Ectodermal cell (in vitro differentiated cells): Measurements from ENCODE around the gene PTPN21.

ENCODE experiments used
- H3K27ac ChIP-seq: 2 replicates; pipeline ENCODE4 v1.7.0; 2013; ENCODE audit warnings: mild to moderate bottlenecking, low read depth, low read length; ENCODE audit not compliant: insufficient read depth, poor library complexity, severe bottlenecking
- H3K27me3 ChIP-seq: 2 replicates; pipeline ENCODE4 v1.7.0; 2013; ENCODE audit warnings: mild to moderate bottlenecking, low read length; ENCODE audit not compliant: insufficient read depth, control insufficient read depth, poor library complexity, severe bottlenecking
- H3K36me3 ChIP-seq: one replicate; pipeline ENCODE4 v1.7.0; 2013; ENCODE audit warnings: low read length; ENCODE audit not compliant: control insufficient read depth, insufficient read depth
- H3K4me1 ChIP-seq: one replicate; pipeline ENCODE4 v1.7.0; 2013; ENCODE audit warnings: low read length; ENCODE audit not compliant: control insufficient read depth, insufficient read depth
- H3K4me3 ChIP-seq: 2 replicates; pipeline ENCODE4 v1.7.0; 2013; ENCODE audit warnings: low read depth, low read length, control low read depth; ENCODE audit not compliant: insufficient read depth
- H3K9me3 ChIP-seq: 2 replicates; pipeline ENCODE4 v1.7.0; 2013; ENCODE audit warnings: mild to moderate bottlenecking, low read length, moderate library complexity; ENCODE audit not compliant: control insufficient read depth
- WGBS, 2 experiments: methylation state at CpG; one replicate each; pipeline ENCODE4 v1.1.7; 2013; ENCODE audit warnings: missing lambda C conversion rate in 2 of 2; 5-methylcytosine and 5-hydroxymethylcytosine counted together

Gene PTPN21

GRCh38 chr14:88476825-88477224 lies 78.0 kb downstream of the PTPN21 start:
- WGBS, 2 experiments: 95 to 97% methylated on average over 2 of the region's 2 CpGs
- H3K27ac ChIP-seq: no peak overlapping the region
- H3K4me3 ChIP-seq: no peak overlapping the region
- no peaks in the 10 kb centered on the region for H3K4me1 ChIP-seq
- peaks cover 59% of the 10 kb centered on the region for H3K36me3 ChIP-seq
- H3K9me3 ChIP-seq: no peaks in the 10 kb centered on the region
- no peaks in the 10 kb centered on the region for H3K27me3 ChIP-seq

DNA sequence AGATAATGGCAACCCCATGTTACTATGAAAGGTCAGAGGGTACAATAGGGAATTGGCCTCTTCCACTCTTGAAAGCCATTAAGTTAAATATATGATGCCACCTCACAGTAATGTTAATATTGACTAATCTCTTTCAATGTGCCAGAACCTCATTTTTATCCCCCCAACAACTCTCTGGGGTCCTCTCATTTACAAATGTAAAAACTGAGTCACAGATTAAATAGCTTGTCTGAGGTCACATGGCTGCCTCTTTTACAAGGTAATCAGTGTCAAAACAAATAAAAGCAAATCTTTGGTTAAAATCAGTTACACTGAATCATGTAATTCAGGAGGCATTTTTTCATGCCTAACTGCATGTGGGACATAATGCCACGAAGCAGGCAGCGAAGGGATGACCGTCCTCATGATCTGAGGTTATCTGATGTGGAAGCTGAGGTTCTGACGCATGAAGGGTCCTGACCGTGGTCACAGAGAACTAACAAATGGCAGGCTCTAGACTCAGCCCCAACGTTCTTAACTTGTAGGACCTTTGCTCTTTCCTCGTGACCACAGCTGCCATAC lies 78.5 kb downstream of the PTPN21 start:
- Histone ChIP-seq H3K36me3 (peaks cover 57% of the 10 kb centered on the region), H3K9me3 (no peaks in the 10 kb centered on the region), H3K4me1 (no peaks in the 10 kb centered on the region), H3K27me3 (no peaks in the 10 kb centered on the region), H3K4me3 (no peak overlapping the region), H3K27ac (no peak overlapping the region)
- WGBS, 2 experiments: 94 to 96% methylated on average over 7 of the region's 7 CpGs

- Histone ChIP-seq H3K4me3 (no peak overlapping the region), H3K36me3 (peaks cover 60% of the 10 kb centered on the region), H3K27me3 (no peaks in the 10 kb centered on the region), H3K4me1 (no peaks in the 10 kb centered on the region), H3K9me3 (no peaks in the 10 kb centered on the region), H3K27ac (no peak overlapping the region)
- whole genome bisulfite sequencing, 2 experiments: no CpG with 5 or more reads among the region's 1 CpG
Observed at GRCh38 chr14:88473791-88474190, 81.0 kb downstream of the PTPN21 start.

DNA sequence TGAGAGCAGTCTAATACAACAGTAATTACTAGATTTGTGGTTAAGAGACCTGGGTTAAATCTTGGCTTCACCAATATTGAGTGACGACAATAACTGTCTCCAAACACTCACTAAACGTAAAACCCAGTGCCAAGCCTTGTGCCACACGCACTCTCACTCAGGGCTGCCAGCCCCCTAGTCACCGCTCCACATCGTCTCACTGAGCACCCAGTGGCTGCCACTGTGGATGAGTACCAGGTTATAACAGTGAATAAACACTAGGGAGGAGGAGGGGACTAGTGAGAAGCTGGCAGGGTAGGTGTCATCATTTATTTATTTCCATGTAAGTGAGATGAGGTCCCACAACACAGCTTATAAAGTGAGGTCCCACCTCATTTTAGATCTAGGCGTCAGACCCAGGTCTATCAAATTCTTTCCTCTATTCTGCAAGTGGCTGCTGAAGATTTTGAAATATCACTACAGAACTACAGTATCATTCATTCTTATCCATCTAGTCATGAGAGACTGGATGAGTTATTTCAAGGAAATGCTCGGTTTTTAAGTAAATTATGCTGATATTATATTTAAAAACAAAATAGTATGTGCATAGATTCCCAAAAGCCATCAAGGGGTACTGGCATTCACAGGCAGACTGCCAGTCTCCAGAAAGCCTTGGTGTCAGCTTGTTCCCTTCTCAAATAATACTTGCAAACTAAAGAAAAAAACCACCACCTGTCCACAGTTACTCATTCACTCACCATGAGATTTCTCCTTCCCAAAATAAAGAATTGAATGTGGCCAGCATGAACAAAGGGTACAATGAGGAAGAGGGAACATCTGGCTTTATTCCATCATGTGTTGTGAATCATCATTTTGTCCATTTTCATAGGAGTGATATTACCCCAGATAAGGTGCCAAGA lies 84.0 kb downstream of the PTPN21 start:
- no peaks in the 10 kb centered on the region for H3K4me1 ChIP-seq
- H3K4me3 ChIP-seq: no peak overlapping the region
- 98 to 99% methylated on average over 6 to 7 of the region's 7 CpGs for WGBS, 2 experiments
- H3K27ac ChIP-seq: no peak overlapping the region
- no peaks in the 10 kb centered on the region for H3K9me3 ChIP-seq
- no peaks in the 10 kb centered on the region for H3K27me3 ChIP-seq
- H3K36me3 ChIP-seq: peaks cover 45% of the 10 kb centered on the region

- no peaks in the 10 kb centered on the region for H3K9me3 ChIP-seq
- H3K27me3 ChIP-seq: no peaks in the 10 kb centered on the region
- 54 to 75% methylated on average over 1 of the region's 1 CpG for WGBS, 2 experiments
- H3K4me1 ChIP-seq: no peaks in the 10 kb centered on the region
- no peak overlapping the region for H3K27ac ChIP-seq
- no peak overlapping the region for H3K4me3 ChIP-seq
- peaks cover 46% of the 10 kb centered on the region for H3K36me3 ChIP-seq
Observed at GRCh38 chr14:88468406-88468805, 86.4 kb downstream of the PTPN21 start.

GRCh38 chr14:88463318-88463717 lies 91.5 kb downstream of the PTPN21 start:
- H3K36me3 ChIP-seq: peaks cover 29% of the 10 kb centered on the region

DNA sequence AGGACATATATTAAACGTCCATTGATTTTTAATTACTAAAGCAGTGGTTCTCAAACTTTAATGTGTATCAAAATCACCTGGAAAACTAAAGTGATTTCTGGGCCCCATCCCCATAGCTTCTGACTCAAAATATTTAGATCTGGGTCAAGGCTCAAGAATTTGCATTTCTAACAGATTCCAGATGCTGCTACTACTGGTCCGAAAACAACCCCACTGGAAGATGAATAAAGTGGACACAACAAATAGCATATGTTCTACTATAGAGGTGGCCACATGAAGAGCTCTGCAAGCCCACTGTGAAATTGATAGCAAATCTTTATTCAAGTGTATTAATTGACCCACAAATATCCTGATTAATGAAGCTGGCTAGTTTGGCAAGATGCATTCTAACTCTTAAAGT lies 99.9 kb downstream of the PTPN21 start:
- no peaks in the 10 kb centered on the region for H3K4me1 ChIP-seq
- WGBS, 2 experiments: 89 to 100% methylated on average over 1 to 2 of the region's 2 CpGs
- H3K9me3 ChIP-seq: no peaks in the 10 kb centered on the region

More at GRCh38 chr14:88463318-88463717, 91.5 kb downstream of the PTPN21 start:
- WGBS, 2 experiments: 88 to 90% methylated on average over 4 of the region's 4 CpGs
- H3K9me3 ChIP-seq: peaks cover 2% of the 10 kb centered on the region
- no peak overlapping the region for H3K4me3 ChIP-seq
- no peak overlapping the region for H3K27ac ChIP-seq
- no peaks in the 10 kb centered on the region for H3K27me3 ChIP-seq
- no peaks in the 10 kb centered on the region for H3K4me1 ChIP-seq

DNA sequence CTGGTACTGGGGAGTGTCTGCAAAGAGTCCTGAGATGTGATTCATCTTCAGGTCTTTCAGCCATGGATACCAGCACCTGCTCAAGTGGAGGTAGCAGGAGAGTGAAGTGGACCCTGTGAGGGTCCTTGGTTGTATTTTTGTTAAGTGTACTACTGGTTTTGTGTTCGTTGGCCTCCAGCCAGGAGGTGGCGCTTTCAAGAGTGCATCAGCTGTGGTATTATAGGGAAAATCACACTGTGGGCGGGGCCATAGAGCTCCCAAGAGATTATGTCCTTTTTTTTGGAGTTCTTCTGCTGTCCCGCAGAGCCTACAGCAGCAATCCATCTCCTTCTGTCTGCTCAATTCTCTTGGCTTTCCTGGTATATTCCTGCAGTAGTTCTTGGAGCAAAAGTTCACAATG lies 102.6 kb downstream of the PTPN21 start:
- 94% methylated on average over 4 of the region's 4 CpGs for WGBS, 2 experiments
- Histone ChIP-seq H3K4me3 (no peak overlapping the region), H3K4me1 (no peaks in the 10 kb centered on the region), H3K36me3 (peaks cover 6% of the 10 kb centered on the region), H3K27me3 (no peaks in the 10 kb centered on the region), H3K27ac (no peak overlapping the region), H3K9me3 (no peaks in the 10 kb centered on the region)

More for the DNA sequence above, 99.9 kb downstream of the PTPN21 start:
- Histone ChIP-seq H3K27ac (no peak overlapping the region), H3K4me3 (no peak overlapping the region), H3K27me3 (no peaks in the 10 kb centered on the region), H3K36me3 (peaks cover 6% of the 10 kb centered on the region)

DNA sequence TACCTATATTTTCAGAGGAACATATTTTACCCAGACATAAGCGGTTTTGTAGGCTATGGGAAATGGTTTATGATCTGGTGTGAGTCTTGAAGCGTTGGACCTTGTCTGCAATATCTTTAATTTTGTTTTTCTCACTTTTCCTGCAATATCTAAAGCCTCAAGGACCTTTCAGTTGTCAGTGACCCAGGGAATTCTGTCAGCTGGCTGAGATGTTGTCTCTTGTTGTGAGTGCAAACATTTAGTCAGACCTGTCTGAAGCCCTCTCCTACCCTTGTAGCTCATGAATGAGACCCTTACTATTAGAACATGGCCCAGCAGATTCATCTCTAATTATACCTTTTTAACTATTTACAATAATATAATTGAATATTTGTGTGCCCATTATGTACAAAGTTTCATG lies 115.7 kb downstream of the PTPN21 start:
- 96% methylated on average over 2 of the region's 2 CpGs; no CpG with 5 or more reads in 1 of the 2 experiments for WGBS, 2 experiments

DNA sequence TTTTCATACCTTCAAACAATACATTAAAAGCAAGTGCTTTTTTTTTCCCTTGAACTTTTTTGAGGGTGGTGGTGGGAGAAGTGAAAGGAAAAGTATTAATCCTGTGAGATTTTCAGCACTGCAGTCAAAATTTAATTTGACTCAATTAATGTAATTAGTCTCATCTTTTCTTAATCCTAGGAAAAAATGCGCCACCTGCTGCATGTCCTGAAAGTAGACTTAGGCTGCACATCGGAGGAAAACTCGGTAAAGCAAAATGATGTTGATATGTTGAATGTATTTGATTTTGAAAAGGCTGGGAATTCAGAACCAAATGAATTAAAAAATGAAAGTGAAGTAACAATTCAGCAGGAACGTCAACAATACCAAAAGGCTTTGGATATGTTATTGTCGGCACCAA lies 117.1 kb downstream of the PTPN21 start:
- H3K27me3 ChIP-seq: no peaks in the 10 kb centered on the region
- H3K27ac ChIP-seq: no peak overlapping the region
- H3K4me1 ChIP-seq: no peaks in the 10 kb centered on the region
- H3K4me3 ChIP-seq: no peak overlapping the region
- H3K36me3 ChIP-seq: peaks cover 17% of the 10 kb centered on the region
- H3K9me3 ChIP-seq: no peaks in the 10 kb centered on the region
- 92% methylated on average over 5 of the region's 5 CpGs for WGBS, 2 experiments

More for the DNA sequence above, 115.7 kb downstream of the PTPN21 start:
- no peaks in the 10 kb centered on the region for H3K27me3 ChIP-seq
- H3K27ac ChIP-seq: no peak overlapping the region
- peaks cover 17% of the 10 kb centered on the region for H3K36me3 ChIP-seq
- H3K4me3 ChIP-seq: no peak overlapping the region
- no peaks in the 10 kb centered on the region for H3K4me1 ChIP-seq
- no peaks in the 10 kb centered on the region for H3K9me3 ChIP-seq
